Pons (tissue), 1 donor: Measurements from ENCODE around the gene GAS1.

Experiments
- DNase-seq: peaks from one replicate; pipeline ENCODE4 v3.0.0-alpha.2; 2016; ENCODE audit warnings: low spot score

The GAS1 gene

DNA sequence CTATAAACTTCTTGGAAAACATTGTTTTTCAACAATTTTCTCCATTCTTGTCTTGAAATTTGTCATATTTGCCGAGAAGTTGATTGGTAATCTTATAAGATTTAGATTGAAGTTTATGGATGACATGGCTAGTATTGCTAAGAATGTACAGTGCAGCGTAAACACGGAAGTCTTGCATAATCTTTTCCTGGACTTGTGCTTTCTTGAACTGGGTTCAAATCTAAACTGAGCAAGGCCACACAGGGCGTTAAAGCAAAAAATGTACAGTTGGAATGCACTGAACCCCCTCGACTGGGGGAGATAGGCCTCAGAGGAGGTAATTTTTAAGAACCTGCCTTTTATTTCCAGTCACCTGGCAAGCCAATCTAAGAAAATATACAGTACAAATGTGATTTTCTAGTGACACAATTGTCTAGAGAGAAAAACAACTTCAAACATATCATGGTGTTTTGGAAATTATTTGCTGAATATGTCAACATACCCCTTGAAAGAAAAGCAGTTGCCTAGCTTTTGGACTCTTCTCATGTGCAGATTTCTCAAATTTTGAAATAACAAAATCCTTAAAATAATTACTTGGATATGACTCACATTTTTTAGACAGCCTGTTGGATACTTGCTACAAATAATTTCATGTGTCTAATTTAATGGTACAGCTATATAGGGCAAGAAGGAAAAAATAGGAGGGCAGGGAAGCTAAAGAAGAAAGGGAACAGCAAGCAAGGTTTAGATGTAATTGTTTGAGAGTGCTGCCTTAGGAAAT lies 18.5 kb upstream of the GAS1 start:
- DNase-seq = no peak

GRCh38 chr9:86962692-86963091 lies 15.4 kb upstream of the GAS1 start:
- DNase-seq = no peak

GRCh38 chr9:86960938-86961337 lies 13.6 kb upstream of the GAS1 start:
- DNase-seq = no peak

DNA sequence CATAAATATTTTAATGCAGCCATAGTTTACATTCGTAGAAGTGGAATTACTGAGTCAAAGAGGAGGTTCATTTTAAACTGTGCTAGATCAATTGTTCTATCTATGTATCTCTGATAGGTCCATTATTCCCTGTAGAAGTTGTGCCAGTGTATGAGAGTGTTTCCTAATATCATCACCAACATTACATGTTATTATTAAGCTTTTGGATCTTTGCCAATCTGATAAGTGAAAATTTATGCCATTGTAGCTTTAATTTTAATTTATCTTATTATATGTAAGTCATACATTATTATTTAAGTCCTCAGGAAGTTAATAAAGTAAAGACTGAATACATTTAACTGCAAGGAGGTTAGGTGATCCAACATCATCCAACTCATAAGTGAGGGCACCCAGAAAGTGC lies 10.9 kb upstream of the GAS1 start:
- DNase-seq = no peak

- DNase-seq = no peak
Observed at GRCh38 chr9:86955561-86955960, 8.3 kb upstream of the GAS1 start.

DNA sequence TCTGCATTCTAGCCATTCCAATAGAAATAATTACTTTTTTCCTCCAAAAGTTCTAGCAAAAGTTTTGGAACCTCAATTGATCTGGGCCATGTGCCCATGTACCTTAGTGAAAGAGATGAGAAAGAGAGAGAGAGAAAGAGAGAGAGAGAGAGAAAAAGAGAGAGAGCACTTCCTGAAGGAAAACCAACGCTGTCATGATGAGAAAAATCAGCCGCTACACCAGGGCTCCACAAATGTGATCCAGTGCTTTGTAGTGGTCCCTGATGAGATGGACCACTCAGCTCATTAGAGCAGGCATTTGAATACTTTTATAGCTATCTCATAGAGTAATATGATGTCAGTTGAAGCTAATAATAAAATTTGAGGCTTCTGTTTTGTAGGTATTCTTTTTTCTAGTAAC lies 7.7 kb upstream of the GAS1 start:
- DNase-seq = no peak

GRCh38 chr9:86953181-86953580 lies 5.9 kb upstream of the GAS1 start:
- DNase-seq = no peak

DNA sequence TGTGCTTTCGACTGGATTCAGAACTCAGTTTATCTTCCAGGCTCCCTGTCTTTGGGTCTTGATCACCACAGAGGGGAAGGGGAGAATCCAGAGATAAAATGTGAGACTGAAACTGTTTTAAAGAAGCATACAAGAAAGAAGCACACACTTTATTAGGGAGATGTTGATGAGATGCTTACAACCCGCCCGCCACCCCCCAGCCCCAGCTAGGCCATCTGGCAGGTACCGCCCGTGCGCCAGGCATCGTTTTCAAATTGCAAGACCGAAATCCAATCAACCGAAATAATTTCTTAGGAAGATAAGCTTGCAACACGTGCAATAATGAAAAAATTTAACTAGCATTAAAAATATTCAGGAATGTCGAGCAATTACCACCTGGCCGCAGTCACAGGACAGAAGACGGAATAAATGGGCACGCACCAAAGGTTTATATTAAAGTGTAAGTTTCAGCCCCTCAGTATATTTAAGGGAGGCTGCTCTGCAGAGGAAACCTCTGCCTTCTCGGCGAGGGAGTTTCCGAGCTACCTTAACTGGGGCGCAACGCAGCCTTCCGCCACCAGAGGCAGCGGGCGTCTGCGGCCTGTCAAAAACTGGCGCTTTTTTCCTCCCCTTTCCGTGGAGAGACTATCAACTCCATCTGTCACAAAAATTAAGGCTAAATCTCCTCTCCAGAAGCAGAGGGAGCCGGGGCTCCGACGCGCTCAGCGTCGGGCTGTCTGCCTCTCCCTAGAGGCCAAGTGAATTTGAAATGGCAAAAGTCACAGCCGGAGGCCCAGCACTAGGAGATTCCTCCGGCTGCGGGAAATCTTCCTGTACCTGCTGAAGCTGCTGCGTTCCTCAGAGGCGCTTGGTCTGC lies 996 bp upstream of the GAS1 start:
- DNase-seq = peak; percentile 86

GRCh38 chr9:86946201-86947145 lies 833 bp downstream of the GAS1 start:
- DNase-seq = peak; percentile 60

GRCh38 chr9:86945728-86946200 lies 1.5 kb downstream of the GAS1 start:
- no peak for DNase-seq

GRCh38 chr9:86944796-86945727 lies 2.2 kb downstream of the GAS1 start:
- peak; percentile 11 for DNase-seq

DNA sequence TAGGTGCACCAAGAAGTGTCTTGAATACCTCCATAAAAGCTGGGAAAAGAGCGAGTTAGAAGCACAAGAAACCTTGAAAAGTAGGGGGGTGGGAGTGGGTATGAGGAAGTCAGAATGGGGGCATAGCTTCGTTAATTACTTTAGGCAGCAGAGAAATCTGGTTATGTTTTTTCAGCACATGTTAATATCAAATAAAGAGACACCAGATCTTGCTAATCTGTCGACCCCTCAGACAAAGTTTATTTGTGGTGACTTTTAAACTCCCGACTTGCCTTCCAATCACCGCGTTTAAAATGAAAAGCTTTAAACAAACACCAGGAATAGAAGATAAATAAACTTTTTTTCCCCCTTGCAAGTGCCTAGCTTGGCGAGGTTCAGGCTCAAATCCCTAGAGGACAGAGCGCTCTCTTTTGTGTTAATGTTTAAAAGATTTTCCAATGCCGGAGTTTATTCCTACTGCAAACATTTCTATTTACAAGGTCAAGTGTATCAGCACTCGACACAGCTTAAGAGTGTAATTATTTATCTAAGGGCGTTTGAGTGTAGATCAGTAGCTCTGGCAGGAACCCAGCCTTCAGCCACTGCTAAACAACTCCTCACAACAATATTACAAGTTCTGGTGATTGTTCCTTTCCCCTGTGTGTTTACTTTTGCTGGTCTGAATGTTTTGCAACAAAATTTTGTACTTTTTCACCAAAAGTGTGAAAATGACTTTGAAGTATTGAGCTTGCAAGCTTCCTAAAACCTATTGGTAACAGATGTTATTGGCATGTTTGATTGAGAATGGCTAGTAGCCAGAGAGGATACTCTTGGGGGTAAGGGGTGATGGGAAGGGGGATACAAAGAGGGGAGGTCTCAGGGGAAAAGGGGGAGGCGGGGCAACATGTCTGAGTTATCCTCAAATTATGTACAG lies 3.8 kb downstream of the GAS1 start:
- no peak for DNase-seq

DNA sequence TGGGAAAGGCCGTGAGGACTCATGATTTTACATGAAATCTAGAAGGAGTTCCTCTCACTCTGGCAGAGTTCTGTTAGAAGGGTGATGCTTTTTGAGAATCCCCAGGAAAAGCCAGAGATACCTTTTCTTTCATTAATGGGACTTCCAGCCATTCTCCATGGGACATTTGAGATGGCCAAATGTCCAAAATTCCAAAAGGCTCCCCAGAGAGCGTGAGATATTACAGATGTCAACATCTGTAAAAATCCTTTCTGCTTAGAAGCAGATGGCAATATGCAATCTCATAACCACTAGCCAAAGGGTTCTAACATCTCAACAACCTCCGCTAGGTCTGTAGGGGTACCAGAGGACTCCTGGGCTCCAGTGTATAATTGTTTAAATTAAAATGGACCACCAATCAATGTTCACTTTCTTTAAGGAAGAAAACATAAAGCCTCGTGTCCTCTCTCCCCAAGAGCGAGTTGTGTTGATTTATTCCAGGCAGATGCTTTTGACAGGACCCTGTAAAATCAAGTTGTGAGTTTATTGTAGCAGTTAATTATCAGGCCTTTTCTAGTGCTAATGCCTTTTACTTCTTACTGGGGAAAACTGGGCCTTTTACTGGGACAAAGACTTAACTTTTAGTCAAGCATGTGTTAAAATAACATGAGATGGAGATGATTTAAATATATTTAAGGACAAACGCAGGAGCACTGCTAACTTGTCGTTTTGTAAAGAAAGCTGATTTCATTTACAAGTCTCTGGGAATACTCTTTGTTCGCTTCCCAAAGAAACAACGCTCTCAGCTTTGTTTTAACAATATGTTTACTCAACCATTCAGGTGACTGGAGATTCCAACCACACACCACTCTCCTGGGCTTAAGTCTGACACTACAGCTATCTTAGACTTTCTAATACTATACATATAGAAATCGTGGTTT lies 4.8 kb downstream of the GAS1 start:
- no peak for DNase-seq

DNA sequence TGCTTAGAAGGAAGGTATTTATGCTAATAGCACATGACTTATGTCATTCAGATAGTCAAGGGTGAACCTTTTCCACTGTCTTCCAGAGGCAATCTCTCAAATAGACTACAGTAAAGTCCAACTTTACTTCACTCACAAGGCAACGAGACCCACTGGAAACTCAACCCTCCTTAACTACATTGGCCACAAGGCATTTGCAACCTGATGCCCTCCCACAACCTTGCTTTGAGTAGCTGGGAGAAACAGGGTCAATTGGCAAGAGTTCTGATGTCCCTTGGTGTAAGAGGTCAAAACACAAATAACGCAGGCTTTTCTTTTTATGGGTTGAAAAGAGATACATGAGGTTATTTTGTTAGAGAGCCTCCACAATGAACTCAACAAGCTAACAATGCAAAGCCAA lies 6.1 kb downstream of the GAS1 start:
- no peak for DNase-seq

DNA sequence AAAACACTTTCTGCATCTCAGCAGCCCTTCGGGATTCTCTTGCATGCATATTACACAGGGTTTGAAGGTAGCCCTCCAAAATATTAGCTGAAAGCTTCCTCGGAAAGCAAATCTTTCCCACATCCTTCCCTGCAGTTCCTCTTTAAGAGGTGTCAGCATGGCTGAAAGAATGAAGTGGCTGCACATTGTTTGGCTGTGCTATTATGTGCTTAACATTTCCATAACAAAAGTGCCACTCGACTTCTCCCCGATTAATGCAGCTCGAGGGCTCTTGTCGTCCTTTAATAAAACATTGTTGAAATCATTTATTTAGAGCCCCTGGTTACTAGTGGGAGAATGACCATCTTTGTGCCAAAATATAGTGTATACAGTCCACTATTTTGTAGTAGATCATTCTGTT lies 6.5 kb downstream of the GAS1 start:
- no peak for DNase-seq

DNA sequence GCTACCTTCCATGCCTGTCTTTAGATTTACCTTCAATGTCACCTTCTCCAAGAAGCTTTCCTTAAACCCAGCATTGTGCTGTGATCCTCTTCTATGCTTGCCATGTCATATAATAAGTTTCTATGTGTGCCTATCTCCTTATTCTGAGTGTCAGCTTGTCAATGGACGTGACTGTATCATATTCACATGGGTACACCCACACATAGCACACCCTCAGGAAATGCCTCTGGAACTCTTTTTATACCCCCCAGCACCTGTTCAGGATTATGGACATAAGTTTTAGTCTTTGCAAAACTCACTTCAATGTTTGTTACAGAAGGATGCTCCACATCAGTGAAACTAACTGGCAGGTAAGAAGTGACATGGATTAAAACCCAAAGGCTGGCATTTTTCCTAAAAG lies 7.4 kb downstream of the GAS1 start:
- DNase-seq = no peak

DNA sequence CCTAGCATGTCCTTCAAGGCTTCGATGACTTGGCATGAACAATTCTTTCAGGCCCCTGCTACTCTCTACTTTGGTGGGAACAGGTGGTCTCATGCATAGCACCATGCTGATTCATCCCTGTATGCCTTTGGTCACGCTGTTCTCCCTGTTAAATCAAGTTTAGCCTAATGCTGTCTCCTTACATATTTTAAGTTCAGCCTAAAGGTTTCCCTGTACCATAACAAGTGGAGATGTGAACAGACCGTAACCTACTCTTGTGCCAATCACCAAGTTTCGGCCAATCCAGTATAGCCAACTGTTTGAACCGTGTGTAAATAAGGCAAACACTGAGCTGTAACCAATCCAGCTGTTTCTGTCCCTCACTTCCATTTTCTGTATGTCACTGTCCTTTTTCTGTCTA lies 8.0 kb downstream of the GAS1 start:
- DNase-seq = no peak

- no peak for DNase-seq
Observed at GRCh38 chr9:86938780-86939179, 8.5 kb downstream of the GAS1 start.

GRCh38 chr9:86926145-86926544 lies 21.2 kb downstream of the GAS1 start:
- no peak for DNase-seq
